ENCODE data around the gene TAF11.
"Not testable (repeated sequence)": the region's sequence is repeated elsewhere in the genome, so short reads cannot be mapped to it uniquely, and the experiment has no call there.

DNA sequence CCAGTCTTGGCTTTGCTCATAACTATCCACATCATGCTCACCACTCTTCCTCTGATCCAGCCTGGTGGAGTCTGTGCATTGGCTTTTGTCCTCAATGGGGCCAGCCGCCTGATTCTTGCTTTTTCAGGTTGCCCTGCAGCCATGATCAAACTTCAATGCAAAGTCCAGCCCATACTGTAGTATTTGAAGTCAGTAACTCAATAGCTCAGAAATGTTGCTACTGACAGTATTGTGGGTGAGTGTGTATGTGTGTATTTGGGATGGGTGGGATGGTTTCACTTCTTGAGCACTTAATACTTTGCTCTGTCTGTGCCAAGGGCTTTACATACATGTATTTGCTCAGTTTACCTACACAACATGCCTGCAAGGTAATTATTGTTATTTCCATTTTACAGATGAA is 11.9 kb upstream of the TAF11 start:
- TF ChIP-seq, protein P1, sequence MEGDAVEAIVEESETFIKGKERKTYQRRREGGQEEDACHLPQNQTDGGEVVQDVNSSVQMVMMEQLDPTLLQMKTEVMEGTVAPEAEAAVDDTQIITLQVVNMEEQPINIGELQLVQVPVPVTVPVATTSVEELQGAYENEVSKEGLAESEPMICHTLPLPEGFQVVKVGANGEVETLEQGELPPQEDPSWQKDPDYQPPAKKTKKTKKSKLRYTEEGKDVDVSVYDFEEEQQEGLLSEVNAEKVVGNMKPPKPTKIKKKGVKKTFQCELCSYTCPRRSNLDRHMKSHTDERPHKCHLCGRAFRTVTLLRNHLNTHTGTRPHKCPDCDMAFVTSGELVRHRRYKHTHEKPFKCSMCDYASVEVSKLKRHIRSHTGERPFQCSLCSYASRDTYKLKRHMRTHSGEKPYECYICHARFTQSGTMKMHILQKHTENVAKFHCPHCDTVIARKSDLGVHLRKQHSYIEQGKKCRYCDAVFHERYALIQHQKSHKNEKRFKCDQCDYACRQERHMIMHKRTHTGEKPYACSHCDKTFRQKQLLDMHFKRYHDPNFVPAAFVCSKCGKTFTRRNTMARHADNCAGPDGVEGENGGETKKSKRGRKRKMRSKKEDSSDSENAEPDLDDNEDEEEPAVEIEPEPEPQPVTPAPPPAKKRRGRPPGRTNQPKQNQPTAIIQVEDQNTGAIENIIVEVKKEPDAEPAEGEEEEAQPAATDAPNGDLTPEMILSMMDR (IDR thresholded peaks at IDR 0.05), result not testable (repeated sequence)
- TF ChIP-seq POLR2A, POLR2AphosphoS5, EP300 (IDR thresholded peaks at IDR 0.05): not testable (repeated sequence)
